Stimulated activated naive CD8-positive, alpha-beta T cell treated with anti-CD3 and anti-CD28 coated beads, Interleukin-15, Interleukin-2, amounts not matched to agents 100 U/mL and 50 U/mL, for 24 hours (primary cell): Measurements from ENCODE around the gene CUL1.

Source experiments
- ATAC-seq: fragments of 150-1000 bp; cut with Tn5 transposase; one replicate; pipeline ENCODE4 v1.10.0; 2021
- DNase-seq: peaks from one replicate; pipeline ENCODE4 v3.0.0; 2021

Gene CUL1

DNA sequence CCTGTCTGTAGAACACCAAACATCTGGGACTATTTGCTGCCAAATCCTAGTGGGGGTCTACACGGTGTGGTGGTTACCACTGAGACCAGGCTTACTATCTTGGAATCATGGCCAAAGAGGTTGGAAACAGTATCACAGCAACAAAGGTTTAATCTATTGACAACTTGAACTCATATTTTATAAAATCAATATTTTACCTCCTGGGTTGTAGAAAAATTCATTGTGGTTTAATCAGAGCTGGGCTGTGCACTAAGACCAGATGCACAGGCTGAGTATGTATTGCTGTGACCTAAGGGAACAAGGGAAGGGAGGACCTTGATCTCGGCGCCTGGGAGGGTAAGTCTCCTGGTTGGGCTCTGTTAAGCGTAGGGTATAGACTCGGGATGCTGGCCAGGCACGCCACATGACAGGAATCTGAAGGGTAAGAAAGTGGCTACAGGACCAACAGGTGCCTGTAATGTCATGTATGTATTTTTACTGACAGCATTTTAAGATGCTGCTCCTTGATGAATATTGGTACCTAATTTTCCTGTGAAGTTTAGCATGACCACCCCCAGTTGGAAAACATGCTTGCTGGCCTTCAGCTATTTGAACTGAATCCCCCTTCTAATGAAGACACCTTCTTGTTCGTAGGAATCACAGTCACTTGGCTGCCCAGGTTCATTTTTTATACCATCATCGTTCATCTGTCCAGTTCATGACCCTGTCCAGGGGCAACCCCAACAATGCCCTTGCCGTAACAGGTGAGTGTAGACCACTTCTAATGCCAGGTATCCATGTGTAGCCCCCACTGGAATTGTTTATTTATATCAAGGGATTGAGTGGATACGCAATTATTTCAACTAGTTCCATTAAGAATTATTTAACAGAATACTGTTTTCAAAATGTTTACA lies 105.9 kb downstream of the CUL1 start:
- ATAC-seq, result no peak
- no peak for DNase-seq

- no peak for DNase-seq
- no peak for ATAC-seq
These were observed 107.5 kb downstream of the CUL1 start for GRCh38 chr7:148806187-148806586.

GRCh38 chr7:148807436-148807835 lies 108.7 kb downstream of the CUL1 start:
- DNase-seq (no peak), ATAC-seq (no peak)

GRCh38 chr7:148809856-148810255 lies 111.2 kb downstream of the CUL1 start:
- DNase-seq (no peak), ATAC-seq (no peak)

- DNase-seq (no peak), ATAC-seq (no peak)
These were observed 113.2 kb downstream of the CUL1 start for GRCh38 chr7:148811892-148812291.

GRCh38 chr7:148813890-148814289 lies 115.2 kb downstream of the CUL1 start:
- ATAC-seq (no peak), DNase-seq (no peak)

DNA sequence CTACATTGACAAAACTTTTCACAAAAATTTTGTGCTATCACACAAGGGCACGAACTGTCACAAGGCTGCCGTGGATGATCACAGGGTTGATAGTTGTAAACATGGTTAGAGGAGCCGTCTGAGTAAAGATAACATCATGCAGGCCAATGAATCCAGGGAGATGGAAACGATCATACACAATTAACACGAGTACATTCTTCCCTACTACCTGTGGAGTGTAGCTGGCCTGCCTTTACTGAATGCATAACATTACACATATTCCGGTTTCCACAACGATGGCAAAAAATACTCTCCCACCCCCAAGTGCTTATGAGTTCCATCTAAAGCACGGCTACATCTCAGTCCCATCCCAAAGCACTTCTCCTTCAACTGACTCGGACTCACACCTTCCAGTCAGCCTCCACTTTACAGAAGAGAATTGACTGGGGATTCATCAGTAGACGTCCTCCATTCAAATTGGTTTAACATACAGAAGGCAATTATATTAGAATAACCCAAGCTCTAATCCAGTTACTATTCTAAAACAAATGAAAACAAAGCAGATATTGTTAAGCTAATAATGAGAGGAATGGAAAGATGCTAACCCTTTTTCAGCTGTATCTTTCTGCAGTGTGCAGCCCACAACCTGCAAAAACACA lies 116.3 kb downstream of the CUL1 start:
- ATAC-seq (no peak), DNase-seq (no peak)

GRCh38 chr7:148815612-148816011 lies 116.9 kb downstream of the CUL1 start:
- ATAC-seq (no peak), DNase-seq (no peak)

GRCh38 chr7:148819697-148820360 lies 121.1 kb downstream of the CUL1 start:
- DNase-seq (no peak), ATAC-seq (no peak)

GRCh38 chr7:148821422-148821821 lies 122.7 kb downstream of the CUL1 start:
- DNase-seq (no peak), ATAC-seq (no peak)

DNA sequence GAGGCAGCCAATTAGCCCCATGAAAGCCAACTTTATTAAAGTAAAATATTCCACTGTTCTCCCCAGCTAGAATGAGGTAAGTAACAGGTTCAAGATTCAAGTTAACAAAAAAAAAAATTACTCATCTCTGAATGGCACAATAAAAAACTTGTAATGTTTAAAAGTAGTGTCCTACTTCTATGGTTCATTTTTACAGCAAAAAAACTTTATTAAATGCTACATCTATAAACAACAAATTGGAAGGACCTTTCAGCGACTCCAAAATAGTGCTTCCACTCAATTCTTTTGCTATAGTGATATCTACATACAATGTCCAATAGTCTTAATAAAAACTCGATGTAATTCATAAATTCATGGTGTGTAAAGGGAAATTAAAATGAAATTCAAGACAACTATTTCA lies 126.2 kb downstream of the CUL1 start:
- DNase-seq (no peak), ATAC-seq (no peak)

GRCh38 chr7:148825338-148825737 lies 126.6 kb downstream of the CUL1 start:
- DNase-seq, result no peak
- ATAC-seq, result no peak

DNA sequence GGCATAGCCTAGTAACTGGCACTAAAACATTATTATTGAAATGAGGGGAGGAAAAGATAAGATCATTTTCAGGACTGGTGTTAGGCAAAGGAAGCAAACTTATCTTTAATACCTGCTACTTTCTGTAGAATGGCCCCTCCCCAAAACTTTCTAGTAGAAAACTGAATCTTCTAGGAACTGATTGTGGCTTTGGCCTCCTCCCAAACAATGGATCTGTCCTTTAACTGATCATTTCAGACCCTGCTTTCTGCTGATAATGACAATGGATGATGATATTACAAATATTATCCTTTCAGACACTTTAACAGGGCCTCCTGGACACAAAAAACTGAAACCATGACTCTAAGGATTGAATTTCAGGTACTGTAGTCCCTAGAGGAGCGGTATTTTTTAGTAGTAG lies 130.3 kb downstream of the CUL1 start:
- DNase-seq, result no peak
- ATAC-seq, result no peak

DNA sequence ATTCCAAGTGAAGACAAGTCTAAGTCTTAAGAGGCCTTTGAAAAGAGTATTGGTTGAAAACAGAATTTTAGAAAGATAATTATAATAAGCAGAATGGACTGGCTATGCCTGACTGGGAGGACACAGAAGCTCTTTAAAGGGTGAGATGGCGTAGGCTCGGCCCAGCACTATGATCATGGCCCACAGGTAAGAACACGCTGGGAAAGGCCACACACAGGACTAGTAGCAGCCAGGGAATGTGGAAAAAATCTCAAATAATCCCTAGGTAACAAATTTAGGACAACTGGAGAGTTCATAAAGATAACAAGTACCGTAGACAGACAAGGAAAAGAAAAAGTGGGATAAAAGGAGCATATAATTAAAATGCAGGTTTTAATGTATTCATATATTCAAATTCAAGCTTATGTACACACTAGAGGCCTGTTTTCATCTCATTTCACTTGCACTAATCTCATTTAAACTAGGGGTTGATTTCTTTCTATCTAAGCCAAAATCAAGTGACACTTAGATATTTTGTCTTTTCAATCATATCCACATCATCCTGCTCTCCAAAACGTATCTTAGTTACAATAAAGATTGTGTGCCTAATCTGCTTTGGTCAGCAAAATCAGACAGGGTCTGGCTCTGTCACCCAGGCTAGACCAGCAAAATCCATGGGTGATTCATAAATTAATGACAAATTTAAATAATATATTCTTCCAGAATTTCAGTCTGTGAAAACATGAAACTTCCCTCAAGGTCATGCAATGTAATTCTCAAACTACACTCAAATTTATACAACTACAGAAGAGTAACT lies 132.4 kb downstream of the CUL1 start:
- no peak for DNase-seq
- no peak for ATAC-seq

DNA sequence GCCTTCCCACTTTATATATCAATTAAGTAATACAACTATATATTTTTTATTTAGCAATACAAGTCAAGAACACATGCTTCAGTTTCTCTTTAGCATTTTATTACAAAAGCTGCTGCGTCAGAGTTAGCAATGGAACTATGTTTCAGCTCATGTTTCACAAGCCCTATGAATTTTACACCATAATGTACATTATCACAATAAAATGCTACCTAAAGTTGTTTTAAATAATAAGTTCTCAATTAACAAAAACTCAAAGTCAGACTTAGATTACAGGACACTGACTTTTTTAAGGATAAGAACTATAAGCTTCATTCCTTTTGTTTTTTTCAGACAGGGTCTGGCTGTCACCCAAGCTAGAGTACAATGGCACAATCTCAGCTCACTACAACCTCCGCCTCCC lies 133.1 kb downstream of the CUL1 start:
- ATAC-seq (no peak), DNase-seq (no peak)

- no peak for DNase-seq
- ATAC-seq, result no peak
These were observed 135.9 kb downstream of the CUL1 start for GRCh38 chr7:148834605-148835004.

DNA sequence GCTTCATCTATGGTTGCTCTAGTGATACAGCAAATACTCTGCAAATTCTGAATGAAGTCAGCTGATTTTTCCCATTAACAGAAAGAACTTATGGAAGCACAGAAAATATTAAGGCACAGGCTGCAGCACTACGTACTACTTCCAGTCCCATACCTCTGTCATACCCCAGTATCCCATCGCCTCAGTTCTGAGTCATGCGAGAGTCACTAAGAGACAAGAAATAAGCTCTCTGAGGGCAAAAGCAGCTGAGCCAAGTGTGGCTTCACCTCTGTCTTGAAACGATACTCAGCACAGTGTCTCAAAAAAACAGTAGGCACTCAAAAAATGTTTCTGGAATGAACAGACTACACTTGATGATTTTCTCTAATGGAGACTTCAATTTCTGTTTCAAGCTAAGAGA lies 137.2 kb downstream of the CUL1 start:
- DNase-seq (no peak), ATAC-seq (no peak)

- ATAC-seq (no peak), DNase-seq (no peak)
These were observed 140.2 kb downstream of the CUL1 start for GRCh38 chr7:148838905-148839304.

- ATAC-seq, result no peak
- DNase-seq, result no peak
These were observed 149.4 kb downstream of the CUL1 start for GRCh38 chr7:148847815-148848734.

GRCh38 chr7:148849393-148850098 lies 150.8 kb downstream of the CUL1 start:
- ATAC-seq, result no peak
- DNase-seq, result no peak

GRCh38 chr7:148850564-148850963 lies 151.9 kb downstream of the CUL1 start:
- no peak for DNase-seq
- ATAC-seq, result no peak
